Epidermal melanocyte (primary cell): ENCODE results near the gene AARS1.
"Not testable (repeated sequence)": the region's sequence is repeated elsewhere in the genome, so short reads cannot be mapped to it uniquely, and the experiment has no call there.

ENCODE experiments used
- DNase-seq: peaks from one replicate; pipeline ENCODE4 v3.0.0; 2011; ENCODE audit warnings: low spot score; ENCODE audit not compliant: insufficient read length

AARS1 gene

DNA sequence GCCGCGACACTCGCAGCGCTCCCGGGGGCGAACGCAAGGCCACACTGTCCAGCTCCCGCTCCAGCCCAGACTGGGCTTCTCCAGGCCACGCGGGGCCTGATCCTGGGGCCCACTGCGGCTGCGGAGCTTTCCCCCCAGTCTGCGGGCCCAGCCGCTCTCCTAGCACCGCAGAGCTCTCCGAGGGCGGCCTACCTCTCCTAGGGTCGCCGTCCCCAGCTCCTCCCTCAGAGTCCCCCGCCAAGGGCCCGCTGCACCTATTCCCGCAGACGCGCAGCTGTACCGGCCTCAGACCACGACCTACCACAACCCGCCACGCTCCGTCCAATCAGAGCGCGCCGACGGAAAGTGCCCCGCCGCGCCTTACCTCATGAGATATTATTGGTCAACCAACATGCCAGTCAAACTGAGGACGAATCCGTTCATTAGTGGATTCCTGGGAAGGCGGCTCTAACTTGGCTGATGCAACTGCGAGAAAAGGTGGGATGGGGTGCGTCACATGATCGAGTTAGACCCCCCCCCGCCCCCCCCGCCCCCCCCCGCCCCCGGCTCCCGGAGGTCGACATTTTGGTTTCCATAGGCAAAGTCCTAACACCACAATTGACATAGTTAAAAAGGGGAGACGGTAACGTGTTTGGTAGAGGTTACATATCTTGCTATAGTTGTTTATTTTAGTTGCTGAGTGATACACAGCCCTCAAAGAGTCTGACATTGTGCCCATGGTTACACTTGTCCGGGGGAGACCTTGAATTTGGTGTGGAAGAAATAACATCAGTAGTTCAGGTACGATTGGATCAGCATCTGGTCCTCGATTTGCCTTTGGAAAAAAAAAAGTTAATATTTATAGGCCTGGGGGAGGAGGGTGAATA, at the start of gene AARS1:
Gene AARS1 (minus strand): TSS at position 278 of the 866 bp plus-strand sequence. CDS start 6,743 bp downstream, outside the sequence.
- DNase-seq, result peak; percentile 97

DNA sequence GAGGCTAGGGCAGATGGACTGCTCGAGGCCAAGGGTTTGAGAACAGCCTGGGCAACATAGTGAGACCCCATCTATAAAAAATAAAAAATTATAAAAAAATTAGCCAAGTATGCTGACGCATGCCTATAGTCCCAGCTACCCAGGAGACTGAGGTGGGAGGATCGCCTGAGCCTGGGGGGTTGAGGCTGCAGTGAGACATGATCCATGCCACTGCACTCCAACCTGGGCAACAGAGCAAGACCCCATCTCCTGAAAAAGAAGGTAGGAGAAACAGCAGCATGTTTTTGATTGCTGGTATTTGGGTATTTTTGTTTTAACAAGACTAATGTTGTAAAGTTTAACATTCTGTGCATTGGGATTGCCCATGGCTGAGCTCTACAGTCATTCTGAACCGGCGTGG, 48.5 kb upstream of the AARS1 start:
- DNase-seq, result no peak

DNA sequence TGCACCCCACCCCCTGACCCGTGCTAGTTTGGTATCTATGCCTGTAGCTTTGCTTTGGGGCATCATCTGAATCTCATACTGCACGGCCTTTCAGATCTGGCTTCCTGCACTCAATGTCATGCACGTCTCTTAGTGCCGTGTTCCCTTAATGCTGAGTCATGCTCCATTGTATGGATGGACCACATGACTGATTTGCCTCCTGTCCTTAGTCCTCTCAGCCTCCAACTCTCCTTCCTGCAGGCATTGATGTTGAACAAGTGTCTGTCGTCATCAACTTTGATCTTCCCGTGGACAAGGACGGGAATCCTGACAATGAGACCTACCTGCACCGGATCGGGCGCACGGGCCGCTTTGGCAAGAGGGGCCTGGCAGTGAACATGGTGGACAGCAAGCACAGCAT, 43.4 kb upstream of the AARS1 start:
- DNase-seq, result not testable (repeated sequence)

DNA sequence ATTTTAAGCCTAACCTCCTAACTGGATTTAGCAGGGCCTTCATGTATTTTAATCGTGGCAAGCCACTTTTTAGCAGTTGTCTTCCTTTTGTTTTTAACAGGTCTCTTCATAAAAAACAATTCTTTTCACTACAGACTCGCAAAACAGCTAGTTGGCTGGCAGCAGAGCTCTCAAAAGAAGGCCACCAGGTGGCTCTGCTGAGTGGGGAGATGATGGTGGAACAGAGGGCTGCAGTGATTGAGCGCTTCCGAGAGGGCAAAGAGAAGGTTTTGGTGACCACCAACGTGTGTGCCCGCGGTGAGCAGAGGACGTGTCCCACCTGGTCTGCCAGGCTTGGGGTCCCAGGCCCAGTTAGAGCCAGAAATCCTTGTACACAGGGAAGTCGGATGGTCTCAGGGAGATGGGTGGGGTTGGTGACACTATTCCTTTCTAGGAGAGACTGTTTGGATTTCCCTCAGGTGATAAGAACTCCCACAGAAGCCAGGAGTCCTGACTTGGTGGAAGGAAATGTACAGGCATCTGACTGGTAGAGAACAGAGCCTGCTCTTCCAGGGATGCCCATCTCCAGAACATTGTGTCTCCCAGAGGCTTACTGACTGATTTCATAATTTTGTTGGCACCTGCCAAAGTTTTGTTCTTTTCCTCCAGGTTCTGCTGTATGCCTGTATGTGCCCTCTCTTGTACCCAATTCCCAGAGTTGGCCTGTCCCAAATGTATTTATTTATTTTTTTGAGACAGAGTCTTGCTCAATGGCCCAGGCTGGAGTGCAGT, 42.5 kb upstream of the AARS1 start:
- no peak for DNase-seq

DNA sequence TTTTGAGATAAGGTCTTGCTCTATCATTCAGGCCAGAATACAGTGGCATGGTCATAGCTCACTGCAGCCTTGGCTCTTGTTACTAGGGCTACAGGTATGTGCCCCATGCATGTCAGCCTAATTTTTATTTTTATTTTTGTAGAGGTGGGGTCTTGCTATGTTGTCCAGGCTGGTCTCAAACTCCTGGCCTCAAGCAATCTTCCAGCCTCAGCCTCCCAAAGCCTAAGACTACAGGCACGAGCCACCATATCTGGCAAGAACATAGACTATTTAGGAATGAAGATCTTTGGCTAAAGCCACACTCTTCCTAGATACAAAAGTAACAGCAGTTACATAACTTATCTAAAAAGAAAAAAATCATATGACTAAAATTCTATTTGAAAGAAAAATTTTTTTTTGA, 41.8 kb upstream of the AARS1 start:
- no peak for DNase-seq

DNA sequence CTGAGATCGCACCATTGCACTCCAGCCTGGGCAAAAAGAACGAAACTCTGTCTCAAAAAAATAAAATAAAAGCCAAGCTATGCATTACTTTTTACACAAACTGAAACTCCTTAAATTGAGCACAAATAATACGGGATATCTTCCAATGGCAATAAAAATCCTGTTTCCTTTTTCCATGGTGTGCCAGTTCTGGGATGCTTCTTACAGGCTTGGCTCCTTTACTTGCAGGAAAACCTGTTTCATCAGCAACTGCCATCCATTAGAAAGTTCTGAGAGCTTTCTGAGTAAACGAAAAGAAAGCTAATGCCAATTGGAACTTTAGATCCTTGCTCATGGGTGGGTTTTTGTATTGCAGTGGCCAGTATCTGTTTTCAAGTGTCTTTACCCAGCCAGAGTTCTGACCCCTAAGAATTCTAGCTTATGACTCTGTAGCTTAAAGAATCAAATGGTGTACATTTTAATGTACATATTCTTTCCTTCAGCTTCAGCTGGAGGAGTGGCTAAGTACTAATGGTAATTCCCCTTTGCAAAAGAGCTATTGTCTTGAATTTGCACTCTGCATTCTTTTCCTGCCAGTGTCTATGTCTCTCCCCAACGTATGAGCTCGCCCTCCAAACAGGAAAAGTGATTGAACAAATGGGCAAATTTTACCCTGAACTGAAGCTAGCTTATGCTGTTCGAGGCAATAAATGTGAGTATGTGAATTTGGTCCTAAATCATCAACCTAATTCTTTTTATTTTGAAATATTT, 35.9 kb upstream of the AARS1 start:
- no peak for DNase-seq

DNA sequence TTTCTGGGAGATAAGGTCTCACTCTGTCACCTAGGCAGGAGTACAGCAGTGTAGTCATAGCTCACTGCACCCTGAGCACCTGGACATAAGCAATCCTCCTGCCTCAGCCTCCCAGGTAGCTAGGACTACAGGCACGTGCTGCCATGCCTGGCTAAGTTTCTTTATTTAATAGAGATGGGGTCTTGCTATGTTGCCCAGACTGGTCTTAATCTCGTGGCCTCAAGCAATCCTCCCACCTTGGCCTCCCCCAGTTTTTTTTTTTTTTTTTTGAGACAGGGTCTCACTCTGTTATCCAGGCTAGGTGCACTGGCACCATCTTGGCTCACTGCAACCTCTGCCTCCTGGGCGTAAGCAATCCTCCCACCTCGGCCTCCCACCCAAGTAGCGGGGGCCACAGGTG, 30.8 kb upstream of the AARS1 start:
- no peak for DNase-seq

DNA sequence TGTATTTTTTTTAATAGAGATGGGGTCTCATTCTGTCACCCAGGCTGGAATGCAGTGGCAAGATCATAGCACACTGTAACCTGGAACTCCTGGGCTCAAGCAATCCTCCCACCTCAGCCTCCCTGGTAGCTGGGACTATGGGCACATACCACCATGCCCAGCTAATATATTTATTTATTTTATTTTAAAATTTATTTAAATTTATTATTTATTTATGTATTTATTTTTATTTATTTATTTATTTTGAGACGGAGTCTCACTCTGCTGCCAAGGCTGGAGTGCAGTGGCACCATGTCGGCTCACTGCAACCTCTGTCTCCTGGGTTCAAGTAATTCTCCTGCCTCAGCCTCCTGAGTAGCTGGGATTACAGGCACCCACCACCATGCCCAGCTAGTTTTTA, 18.4 kb upstream of the AARS1 start:
- not testable (repeated sequence) for DNase-seq

DNA sequence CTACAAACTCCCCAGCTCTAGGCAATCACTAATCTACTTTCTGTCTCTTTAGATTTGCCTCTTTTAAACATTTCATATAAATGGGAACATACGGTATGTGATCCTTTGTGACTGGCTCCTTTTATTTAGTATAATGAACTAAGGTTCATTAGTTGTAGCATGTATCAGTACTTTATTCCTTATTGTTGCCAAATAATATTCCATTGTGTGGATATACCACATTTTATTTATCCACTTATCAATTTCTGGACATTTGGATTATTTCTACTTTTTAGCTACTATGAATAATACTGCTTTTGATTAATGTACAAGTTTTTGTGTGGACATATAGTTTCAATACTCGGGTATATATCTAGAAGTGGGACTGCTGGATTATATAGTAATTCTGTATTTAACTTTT, 17.6 kb upstream of the AARS1 start:
- DNase-seq, result no peak

DNA sequence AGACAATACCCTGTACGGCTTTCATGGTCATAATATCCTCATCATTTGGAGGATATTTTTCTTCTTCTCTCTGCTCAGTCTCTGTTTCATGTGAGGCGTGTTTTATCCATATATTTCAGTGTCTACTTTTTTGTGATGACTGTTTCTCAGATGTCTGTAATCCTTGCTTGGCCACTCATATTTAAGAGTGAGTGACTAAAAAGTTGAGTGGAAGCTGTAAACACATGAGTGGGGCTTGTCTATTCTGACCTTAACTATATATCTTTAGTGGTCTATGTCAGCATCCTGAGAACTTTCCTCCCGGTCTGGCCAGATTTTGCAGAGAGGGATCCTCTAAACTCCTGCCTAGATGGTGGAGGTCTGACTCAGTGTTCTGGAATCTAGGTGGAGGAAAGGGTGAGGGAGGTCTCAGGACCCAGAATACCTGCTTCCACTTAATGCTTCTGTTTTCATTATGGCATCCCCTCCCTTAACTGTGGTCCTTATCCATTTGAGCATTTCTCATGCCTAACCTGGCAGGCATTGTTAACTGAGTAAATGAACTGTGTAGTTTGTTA, 15.7 kb upstream of the AARS1 start:
- DNase-seq, result no peak

DNA sequence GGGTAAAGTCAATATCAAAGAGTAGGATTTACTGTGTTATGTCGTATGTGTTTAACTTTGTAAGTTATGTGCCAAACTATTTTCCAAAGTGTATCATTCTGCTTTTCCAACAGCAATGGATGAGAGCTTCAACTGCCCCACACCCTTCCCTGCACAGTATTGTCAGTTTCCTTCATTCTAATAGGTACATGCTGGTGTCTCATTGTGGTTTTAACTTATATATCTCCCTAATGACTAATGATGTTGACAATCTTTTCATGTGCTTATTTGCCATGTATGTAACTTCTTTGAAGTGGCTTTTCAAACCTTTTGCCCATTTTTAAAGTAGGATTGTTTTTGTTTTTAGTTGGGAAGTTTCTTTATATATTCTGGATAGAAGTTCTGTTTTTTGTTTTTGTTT, 13.4 kb upstream of the AARS1 start:
- no peak for DNase-seq

DNA sequence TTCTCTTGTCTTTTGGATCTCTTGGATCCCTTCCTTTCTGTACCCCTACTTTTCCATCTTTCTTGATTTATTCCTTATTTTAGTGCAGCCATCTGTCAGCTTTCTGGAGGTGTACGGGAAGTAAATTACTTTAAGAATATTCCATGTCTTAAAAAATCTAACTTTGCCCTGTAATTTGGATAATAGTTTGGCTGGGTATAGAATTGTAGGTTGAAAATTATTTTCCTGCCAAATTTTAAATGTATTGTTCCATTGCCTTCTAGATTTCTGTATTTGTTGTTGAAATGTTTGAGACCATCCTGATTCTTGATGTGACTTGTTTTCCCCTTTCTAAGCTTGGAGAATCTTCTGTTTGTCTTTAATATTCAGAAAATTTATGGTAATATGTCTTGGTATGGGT, 11.8 kb upstream of the AARS1 start:
- DNase-seq, result no peak

DNA sequence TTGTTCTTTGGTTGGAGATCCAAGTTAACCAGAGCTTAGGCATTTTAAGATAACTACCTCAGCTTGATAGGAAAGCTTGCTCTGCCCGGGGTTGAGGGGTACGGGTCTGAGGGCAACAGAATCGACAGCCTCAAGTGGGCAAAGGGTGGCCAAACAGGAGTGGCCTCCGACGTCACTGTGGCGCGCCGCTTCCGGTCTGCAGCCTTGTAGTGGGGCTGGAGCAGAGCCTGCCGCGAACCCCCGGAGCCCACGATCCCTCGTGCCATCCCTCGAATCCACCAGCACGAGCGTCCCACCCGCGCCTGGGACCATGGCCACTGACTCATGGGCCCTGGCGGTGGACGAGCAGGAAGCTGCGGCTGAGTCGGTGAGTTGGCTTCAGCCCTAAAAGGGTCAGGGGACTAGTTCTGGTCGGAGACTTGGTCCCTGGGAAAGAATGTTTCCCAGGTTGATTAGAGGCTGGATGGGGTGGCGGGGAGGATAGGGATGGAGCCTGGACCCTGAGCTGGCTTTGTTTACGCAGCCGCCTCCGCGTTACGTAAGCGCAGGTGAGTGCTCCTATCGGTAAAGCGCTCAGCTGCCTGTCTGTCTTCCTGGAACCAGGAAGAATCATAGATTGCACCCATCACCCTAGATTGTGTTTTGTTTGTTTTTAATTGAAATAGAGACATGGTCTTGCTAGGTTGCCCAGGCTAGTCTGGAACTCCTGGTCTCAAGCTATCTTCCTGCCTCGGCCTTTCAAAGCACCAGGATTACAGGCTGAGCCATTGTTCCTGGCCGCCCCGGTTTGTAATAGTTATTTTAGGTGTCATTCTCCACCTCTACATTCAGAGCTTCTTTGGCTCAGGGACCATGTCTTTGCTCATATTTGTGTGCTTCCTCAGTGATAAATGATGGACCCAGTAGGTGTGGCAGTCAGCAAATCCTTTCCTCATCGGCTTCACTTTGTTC, 10.0 kb upstream of the AARS1 start, which contains the start of gene DDX19B:
Gene DDX19B (plus strand): TSS at position 199 of the 951 bp plus-strand sequence. CDS start 112 bp downstream, at position 311.
- DNase-seq, result peak; percentile 76

DNA sequence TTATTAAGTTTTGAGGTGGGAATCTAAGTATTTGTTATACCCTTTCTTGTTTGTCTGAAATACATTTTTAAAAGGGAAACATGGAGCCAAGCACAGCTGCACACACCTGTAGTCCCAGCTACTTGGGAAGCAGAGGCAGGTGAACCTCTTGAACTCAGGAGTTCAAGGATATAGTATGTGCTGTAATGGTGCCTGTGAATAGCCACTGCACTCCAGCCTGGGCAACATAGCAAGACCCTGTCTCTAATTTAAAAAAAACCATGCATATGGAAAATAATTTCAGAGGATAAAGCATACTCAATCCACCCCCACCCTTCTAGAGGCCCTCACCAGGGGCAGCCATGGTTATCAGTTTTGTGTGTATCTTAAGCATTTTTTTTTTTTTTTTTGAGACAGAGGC, 6.3 kb upstream of the AARS1 start:
- no peak for DNase-seq

DNA sequence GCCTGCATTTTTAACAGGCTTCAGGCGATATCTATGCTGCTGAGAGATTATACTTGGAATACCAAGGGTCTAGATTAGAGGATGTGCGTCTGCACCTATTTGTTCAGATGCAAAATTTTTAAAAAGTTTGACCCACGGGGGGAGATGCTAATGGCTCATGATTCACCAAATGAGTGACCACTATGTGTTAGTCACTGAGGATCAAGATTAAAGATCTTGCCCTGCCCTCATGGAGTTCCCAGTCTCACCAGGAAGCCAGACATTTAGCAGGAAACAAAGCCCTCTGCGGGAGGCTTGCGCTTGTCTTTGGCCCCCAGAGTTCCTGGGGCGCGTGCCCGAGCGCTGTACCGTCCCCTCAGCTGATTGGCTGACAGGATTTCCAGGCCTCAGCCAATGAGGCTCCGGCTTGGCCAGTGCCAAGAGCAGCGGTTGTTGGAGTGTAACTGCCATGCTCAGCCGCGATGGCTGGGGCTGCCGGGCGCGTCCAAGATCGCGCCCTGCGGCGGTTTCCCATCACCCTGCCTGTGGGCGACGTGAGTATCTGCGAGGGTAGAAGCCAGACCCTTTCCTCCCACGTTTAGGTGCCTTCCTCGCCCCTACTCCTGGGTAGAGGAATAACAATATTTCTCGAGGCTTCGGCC, 5.2 kb upstream of the AARS1 start:
- no peak for DNase-seq

DNA sequence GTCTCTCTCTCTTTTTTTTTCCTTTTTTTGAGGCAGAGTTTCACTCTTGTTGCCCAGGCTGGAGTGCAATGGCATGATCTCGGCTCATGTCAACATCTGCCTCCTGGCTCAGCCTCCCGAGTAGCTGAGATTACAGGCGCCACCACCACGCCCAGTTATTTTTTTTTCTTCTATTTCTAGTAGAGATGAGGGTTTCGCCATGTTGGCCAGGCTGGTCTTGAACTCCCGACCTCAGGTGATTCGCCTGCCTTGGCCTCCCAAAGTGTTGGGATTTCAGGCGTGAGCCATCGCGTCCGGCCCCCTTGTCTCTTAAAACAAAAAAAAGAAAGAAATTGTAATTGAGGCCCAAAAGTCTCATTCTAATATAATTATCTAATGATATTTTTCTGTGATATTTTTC, 2.8 kb upstream of the AARS1 start:
- DNase-seq, result not testable (repeated sequence)

DNA sequence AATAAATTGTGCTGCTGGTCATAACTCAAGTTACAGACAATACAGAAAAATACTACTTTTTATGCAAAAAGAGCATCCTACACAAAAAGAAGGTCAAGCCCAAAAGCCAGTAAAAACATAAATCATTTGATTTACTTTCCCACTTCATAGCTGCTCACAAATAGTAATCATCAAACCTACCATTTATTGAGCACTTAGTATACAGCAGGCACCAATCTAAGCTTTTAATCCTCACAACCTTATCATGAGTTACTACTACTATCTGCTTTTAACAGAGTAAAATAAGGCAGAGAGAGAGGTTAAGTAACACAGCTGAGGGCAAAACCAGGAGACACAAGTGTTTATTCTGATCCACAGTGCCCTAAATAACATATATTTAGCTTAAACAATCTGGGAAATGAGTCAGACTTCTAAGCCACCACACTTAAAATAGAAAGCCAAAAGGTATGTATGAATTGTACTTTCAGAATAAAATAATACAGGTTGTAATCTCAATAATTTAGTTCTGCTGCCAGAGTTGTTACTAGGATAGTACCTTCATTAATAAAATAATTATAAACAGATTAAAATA, 1.7 kb upstream of the AARS1 start:
- DNase-seq, result no peak

DNA sequence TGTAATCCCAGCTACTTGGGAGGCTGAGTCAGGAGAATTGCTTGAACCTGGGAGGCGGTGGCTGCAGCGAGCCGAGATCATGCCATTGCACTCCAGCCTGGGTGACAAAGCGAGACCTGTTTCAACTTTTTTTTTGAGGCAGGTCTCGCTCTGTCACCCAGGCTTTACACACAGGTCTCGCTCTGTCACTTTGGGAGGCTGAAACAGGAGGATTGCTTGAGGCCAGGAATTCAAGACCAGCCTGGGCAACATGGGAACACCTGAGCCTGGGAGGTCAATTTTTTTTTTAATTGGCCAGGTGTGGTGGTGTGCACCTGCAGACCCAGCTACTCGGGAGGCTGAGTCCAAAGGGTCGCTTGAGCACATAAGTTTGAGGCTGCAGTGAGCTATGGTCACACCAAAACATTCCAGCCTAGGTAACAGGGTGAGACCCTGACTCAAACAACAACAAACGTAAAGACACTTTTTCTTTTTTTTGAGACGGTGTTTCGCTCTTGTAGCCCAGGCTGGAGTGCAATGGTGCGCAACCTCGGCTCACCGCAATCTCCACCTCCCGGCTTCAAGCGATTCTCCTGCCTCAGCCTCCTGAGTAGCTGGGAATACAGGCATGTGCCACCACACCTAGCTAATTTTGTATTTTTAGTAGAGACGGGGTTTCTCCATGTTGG, 1.9 kb downstream of the AARS1 start:
- not testable (repeated sequence) for DNase-seq

DNA sequence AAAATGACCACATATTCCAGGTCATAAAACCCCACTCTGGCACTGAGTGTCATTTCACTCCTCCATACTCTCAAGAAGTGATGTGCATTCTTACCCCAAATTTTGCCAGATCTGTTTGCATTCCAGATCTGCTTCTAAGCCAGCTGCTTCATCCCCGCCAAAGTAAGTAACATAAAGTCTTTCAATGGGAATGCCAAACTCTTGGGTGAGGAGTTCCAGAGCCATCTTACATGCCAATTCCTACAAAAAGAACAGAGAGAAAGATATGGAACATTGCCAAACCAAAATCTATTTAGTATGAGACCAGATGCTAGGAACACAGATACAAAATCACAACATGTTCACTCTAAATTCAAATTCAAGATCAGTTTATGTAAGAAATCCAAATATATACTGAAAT, 12.9 kb downstream of the AARS1 start:
- no peak for DNase-seq
